Measurements from ENCODE around the gene POMT1. TPM values are rescaled to one million over a fixed set of nuclear protein-coding genes. Genes with fewer than 3 reads are reported as not detected.

POMT1 gene
- total and polyA plus RNA-seq, 2 donors (not counting 3 experiments of a cell fraction or from before 2014, with no cell fraction given), result 44.7 to 53.9 TPM

GRCh38 chr9:131554843-131555351 lies 52.2 kb downstream of the POMT1 start:
- Histone ChIP-seq H3K79me2 (ENCODE audit: control insufficient read depth, insufficient read depth, low read length) (no peaks in the 10 kb centered on the region), H4K20me1 (replicated peaks; ENCODE audit: control insufficient read depth, extremely low read depth, insufficient read depth, low read length) (no peaks in the 10 kb centered on the region), H3K9ac (replicated peaks; ENCODE audit: extremely low read depth, insufficient read depth, low read length) (no peak overlapping the region), H3K4me3 (replicated peaks in 1 of 3; ENCODE audit: insufficient read depth in 1 of 3, low read depth in 1 of 3, low read length in 3 of 3) (no peak overlapping the region), H3K4me1 (ENCODE audit: control insufficient read depth, extremely low read depth, insufficient read depth, low read length) (no peaks in the 10 kb centered on the region), H3K9me3 (replicated peaks; ENCODE audit: control insufficient read depth, insufficient read depth, low read length) (no peaks in the 10 kb centered on the region), H2AFZ (ENCODE audit: low read depth, low read length) (no peak overlapping the region), H3K4me2 (ENCODE audit: insufficient read depth, low read length) (no peak overlapping the region), H3K27ac (ENCODE audit: insufficient read depth, low read depth, low read length) (no peak overlapping the region), H3K9me1 (replicated peaks; ENCODE audit: control insufficient read depth, extremely low read depth, insufficient read depth, low read length) (no peaks in the 10 kb centered on the region), H3K27me3 (ENCODE audit: control insufficient read depth in 2 of 2, insufficient read depth in 2 of 2, low read length in 2 of 2) (peaks cover 18 to 19% of the 10 kb centered on the region in 2 experiments), H3K36me3 (ENCODE audit: control insufficient read depth in 2 of 2, extremely low read depth in 1 of 2, insufficient read depth in 2 of 2, low read length in 2 of 2) (no peaks in the 10 kb centered on the region)
- dilution Hi-C loops (cut with MboI; ENCODE audit: extremely low pct_ligation_motif_present, low sequenced_read_pairs), result no loop called here
- intact Hi-C loops (cut with micrococcal nuclease), result no loop called here
- no peak for FAIRE-seq
- CTCF ChIA-PET, result no interaction called here
- no peak for DNase-seq (ENCODE audit: low read depth, low spot score)
- TF ChIP-seq JUN (IDR thresholded peaks at IDR 0.05; ENCODE audit: borderline replicate concordance, insufficient read depth, insufficient read length, low read depth) (no peak), EZH2 (IDR thresholded peaks at IDR 0.05; ENCODE audit: borderline replicate concordance, low read depth, low read length, severe bottlenecking) (peak; percentile 59)
- BruUV-seq (replicated peaks), result no TSS peak
- POLR2A ChIA-PET, result no interaction called here

- Histone ChIP-seq H3K36me3 (ENCODE audit: control insufficient read depth in 2 of 2, extremely low read depth in 1 of 2, insufficient read depth in 2 of 2, low read length in 2 of 2) (no peaks in the 10 kb centered on the region), H3K4me2 (ENCODE audit: insufficient read depth, low read length) (no peak overlapping the region), H2AFZ (ENCODE audit: low read depth, low read length) (no peak overlapping the region), H3K4me3 (replicated peaks in 1 of 3; ENCODE audit: insufficient read depth in 1 of 3, low read depth in 1 of 3, low read length in 3 of 3) (no peak overlapping the region), H3K9me1 (replicated peaks; ENCODE audit: control insufficient read depth, extremely low read depth, insufficient read depth, low read length) (no peaks in the 10 kb centered on the region), H3K27ac (ENCODE audit: insufficient read depth, low read depth, low read length) (no peak overlapping the region), H3K79me2 (ENCODE audit: control insufficient read depth, insufficient read depth, low read length) (no peaks in the 10 kb centered on the region), H3K9ac (replicated peaks; ENCODE audit: extremely low read depth, insufficient read depth, low read length) (no peak overlapping the region), H4K20me1 (replicated peaks; ENCODE audit: control insufficient read depth, extremely low read depth, insufficient read depth, low read length) (no peaks in the 10 kb centered on the region), H3K27me3 (ENCODE audit: control insufficient read depth in 2 of 2, insufficient read depth in 2 of 2, low read length in 2 of 2) (peaks cover 14 to 19% of the 10 kb centered on the region in 2 experiments), H3K9me3 (replicated peaks; ENCODE audit: control insufficient read depth, insufficient read depth, low read length) (no peaks in the 10 kb centered on the region), H3K4me1 (ENCODE audit: control insufficient read depth, extremely low read depth, insufficient read depth, low read length) (no peaks in the 10 kb centered on the region)
- ChIA-PET CTCF (interaction anchor here (0.7 kb wide), 1 partner anchor 9 kb away, joined by 3 read pairs; no protein-coding TSS in a partner anchor), POLR2A (no interaction called here)
- no TSS peak for BruUV-seq (replicated peaks)
- dilution Hi-C loops (cut with MboI; ENCODE audit: extremely low pct_ligation_motif_present, low sequenced_read_pairs) (no loop called here), intact Hi-C loops (cut with micrococcal nuclease) (no loop called here)
- no peak for FAIRE-seq
- DNase-seq (ENCODE audit: low read depth, low spot score), result no peak
- TF ChIP-seq EZH2 (IDR thresholded peaks at IDR 0.05; ENCODE audit: borderline replicate concordance, low read depth, low read length, severe bottlenecking), result no peak
- no peak for TF ChIP-seq MYC (IDR thresholded peaks at IDR 0.05; ENCODE audit: low read depth, low read length)
Measured at GRCh38 chr9:131555841-131556673, 53.3 kb downstream of the POMT1 start.
